IMR-90 (cell line): ENCODE results near the gene XPR1. TPM values are rescaled to one million over a fixed set of nuclear protein-coding genes. Genes with fewer than 3 reads are reported as not detected.

Experiments
- ATAC-seq: fragments of 200-7000 bp; cut with Tn5 transposase; 2 replicates; pipeline ENCODE4 v1.9.1; 2020; ENCODE audit warnings: low read depth, mild to moderate bottlenecking, moderate library complexity
- BruUV-seq: library from RNA; stranded (reverse); fragments of 400-500 nt; replicated peaks from 2 replicates; lab custom pipeline; 2021; lab: Mats Ljungman, UMichigan
- CTCF ChIA-PET: fragments of 300-600 bp; formaldehyde crosslinking; extraction: SDS; loops from one replicate; lab custom pipeline; 2021; ENCODE audit warnings: antibody characterized with exemption; lab: Yijun Ruan, JAX
- POLR2A ChIA-PET: fragments of 300-600 bp; sonication (Branson Sonifier 250); formaldehyde crosslinking; loops from one replicate; lab custom pipeline; 2022; ENCODE audit warnings: antibody characterized with exemption; ENCODE audit not compliant: unreplicated experiment; lab: Charles Lee
- DNase-seq: peaks from one replicate; pipeline ENCODE4 v3.0.0; 2013
- H2AFZ ChIP-seq: replicated peaks from 2 replicates; pipeline ENCODE3; 2013; ENCODE audit warnings: low read length, mild to moderate bottlenecking; ENCODE audit not compliant: poor library complexity
- H2AK5ac ChIP-seq: 2 replicates; pipeline ENCODE4 v1.6.1; 2013; ENCODE audit warnings: low read depth, low read length, inconsistent platforms
- H2AK9ac ChIP-seq: replicated peaks from 2 replicates; pipeline ENCODE3; 2013; ENCODE audit warnings: mild to moderate bottlenecking, low read depth, low read length, moderate library complexity; ENCODE audit not compliant: poor library complexity
- H2BK120ac ChIP-seq: 2 replicates; pipeline ENCODE4 v1.6.1; 2013; ENCODE audit warnings: low read depth, low read length, inconsistent platforms
- H2BK15ac ChIP-seq: 3 replicates; pipeline ENCODE4 v1.6.1; 2013; ENCODE audit warnings: low read depth, low read length, inconsistent platforms
- H2BK20ac ChIP-seq: 2 replicates; pipeline ENCODE4 v1.6.1; 2013; ENCODE audit warnings: low read depth, mild to moderate bottlenecking, inconsistent platforms, low read length, moderate library complexity
- H2BK5ac ChIP-seq: 2 replicates; pipeline ENCODE4 v1.6.1; 2013; ENCODE audit warnings: mild to moderate bottlenecking, low read depth, low read length, inconsistent platforms; ENCODE audit not compliant: poor library complexity, severe bottlenecking
- H3K14ac ChIP-seq: replicated peaks from 2 replicates; pipeline ENCODE4 v1.6.1; 2013; ENCODE audit warnings: low read depth, low read length, inconsistent platforms
- H3K18ac ChIP-seq: 2 replicates; pipeline ENCODE4 v1.6.1; 2013; ENCODE audit warnings: low read depth, low read length, control low read depth
- H3K23ac ChIP-seq: 2 replicates; pipeline ENCODE4 v1.6.1; 2013; ENCODE audit warnings: low read depth, low read length, inconsistent platforms
- H3K27ac ChIP-seq: 2 replicates; pipeline ENCODE4 v1.5.1; 2013; ENCODE audit warnings: mild to moderate bottlenecking, control low read depth, low read length; ENCODE audit not compliant: insufficient read depth
- H3K27me3 ChIP-seq: 2 replicates; pipeline ENCODE4 v1.6.1; 2013; ENCODE audit warnings: low read length; ENCODE audit not compliant: control insufficient read depth, insufficient read depth
- H3K36me3 ChIP-seq: 2 replicates; pipeline ENCODE4 v1.6.1; 2013; ENCODE audit warnings: low read length, mixed read lengths; ENCODE audit not compliant: control insufficient read depth, insufficient read depth
- H3K4ac ChIP-seq: 2 replicates; pipeline ENCODE4 v1.6.1; 2013; ENCODE audit warnings: low read depth, low read length, inconsistent platforms
- H3K4me1 ChIP-seq: 2 replicates; pipeline ENCODE4 v1.6.1; 2013; ENCODE audit warnings: low read length, mixed read lengths; ENCODE audit not compliant: control insufficient read depth, insufficient read depth
- H3K4me2 ChIP-seq: 2 replicates; pipeline ENCODE4 v1.6.1; 2013; ENCODE audit warnings: low read depth, mild to moderate bottlenecking, control low read depth, low read length, moderate library complexity
- H3K4me3 ChIP-seq: 2 replicates; pipeline ENCODE4 v1.5.1; 2013; ENCODE audit warnings: low read depth, mild to moderate bottlenecking, control low read depth, low read length, moderate library complexity; ENCODE audit not compliant: insufficient read depth
- H3K56ac ChIP-seq: 2 replicates; pipeline ENCODE4 v1.6.1; 2013; ENCODE audit warnings: low read length, inconsistent platforms; ENCODE audit not compliant: insufficient read depth; ENCODE audit errors: extremely low read depth
- H3K79me1 ChIP-seq, 2 experiments: 2 replicates each; pipeline ENCODE4 v1.6.1; 2013; ENCODE audit warnings: low read length in 2 of 2, inconsistent platforms in 1 of 2, low read depth in 1 of 2
- H3K9ac ChIP-seq: 2 replicates; pipeline ENCODE4 v1.6.1; 2013; ENCODE audit warnings: low read depth, low read length, control low read depth
- H3K9me1 ChIP-seq: 2 replicates; pipeline ENCODE4 v1.6.1; 2013; ENCODE audit warnings: low read length, inconsistent platforms; ENCODE audit not compliant: insufficient read depth
- H3K9me3 ChIP-seq: 2 replicates; pipeline ENCODE4 v1.6.1; 2013; ENCODE audit warnings: low read length; ENCODE audit not compliant: control insufficient read depth, insufficient read depth
- H4K20me1 ChIP-seq: 2 replicates; pipeline ENCODE4 v1.6.1; 2013; ENCODE audit warnings: low read length, inconsistent platforms; ENCODE audit not compliant: insufficient read depth
- H4K5ac ChIP-seq: 2 replicates; pipeline ENCODE4 v1.6.1; 2013; ENCODE audit warnings: mild to moderate bottlenecking, low read depth, low read length, control low read depth
- H4K8ac ChIP-seq, 2 experiments: 2 replicates each; pipeline ENCODE4 v1.6.1; 2013; ENCODE audit warnings: low read depth in 2 of 2, low read length in 2 of 2, control low read depth in 1 of 2, inconsistent platforms in 1 of 2
- H4K91ac ChIP-seq: 2 replicates; pipeline ENCODE4 v1.6.1; 2013; ENCODE audit warnings: low read depth, low read length, inconsistent platforms; ENCODE audit not compliant: insufficient read depth
- BHLHE40 ChIP-seq: fragments of 150-350 bp; IDR thresholded peaks from 2 replicates; pipeline ENCODE4 v1.6.1; 2016; ENCODE audit warnings: mild to moderate bottlenecking, low read depth, low read length
- CEBPB ChIP-seq: IDR thresholded peaks from 2 replicates; pipeline ENCODE4 v1.6.1; 2012; ENCODE audit warnings: low read depth, low read length, improper control_type of control experiment
- CHD1 ChIP-seq: IDR thresholded peaks from 2 replicates; pipeline ENCODE4 v1.6.1; 2012; ENCODE audit warnings: low read depth, low read length, improper control_type of control experiment
- ELK1 ChIP-seq: fragments of 150-350 bp; IDR thresholded peaks from 2 replicates; pipeline ENCODE4 v1.6.1; 2016; ENCODE audit warnings: low read depth, mild to moderate bottlenecking, low read length, moderate library complexity, borderline replicate concordance
- FOS ChIP-seq: fragments of 150-350 bp; IDR thresholded peaks from 2 replicates; pipeline ENCODE4 v1.6.1; 2016; ENCODE audit warnings: low read depth, low read length
- MAFK ChIP-seq: IDR thresholded peaks from 2 replicates; pipeline ENCODE4 v1.6.1; 2012; ENCODE audit warnings: low read depth, low read length, improper control_type of control experiment
- MAZ ChIP-seq: IDR thresholded peaks from 2 replicates; pipeline ENCODE4 v1.6.1; 2012; ENCODE audit warnings: low read depth, mild to moderate bottlenecking, low read length, improper control_type of control experiment, moderate library complexity, borderline replicate concordance
- POLR2A ChIP-seq: IDR thresholded peaks from 2 replicates; pipeline ENCODE4 v1.6.1; 2012; ENCODE audit warnings: mild to moderate bottlenecking, low read depth, low read length
- RCOR1 ChIP-seq: IDR thresholded peaks from 2 replicates; pipeline ENCODE4 v1.6.1; 2012; ENCODE audit warnings: mild to moderate bottlenecking, low read length, improper control_type of control experiment; ENCODE audit not compliant: insufficient replicate concordance
- RFX5 ChIP-seq: IDR thresholded peaks from 2 replicates; pipeline ENCODE4 v1.8.0; 2012; ENCODE audit warnings: low read depth, mild to moderate bottlenecking, low read length, moderate library complexity
- SMC3 ChIP-seq: fragments of 150-350 bp; IDR thresholded peaks from 2 replicates; pipeline ENCODE4 v1.6.1; 2016; ENCODE audit warnings: low read depth, mild to moderate bottlenecking, antibody characterized with exemption, low read length, moderate library complexity
- WGBS, 2 experiments: methylation state at CpG; one replicate each; pipeline versions ENCODE4 v1.1.5 to v1.1.7; 2013; ENCODE audit warnings: missing lambda C conversion rate in 2 of 2; ENCODE audit not compliant: insufficient read length in 1 of 2; ENCODE audit errors: extremely low coverage in 2 of 2; 5-methylcytosine and 5-hydroxymethylcytosine counted together
- dilution Hi-C: fragments of 300-500 bp; cut with HindIII; formaldehyde crosslinking; loops from one replicate; pipeline ENCODE4 v1.14.3; 2018; ENCODE audit warnings: low sequenced_read_pairs; ENCODE audit not compliant: unreplicated experiment
- in situ Hi-C: fragments of 300-500 bp; cut with MboI; formaldehyde crosslinking; loops from 3 replicates; pipeline ENCODE4 v1.14.3; 2019; ENCODE audit warnings: low sequenced_read_pairs, inconsistent platforms, mixed read lengths
- intact Hi-C: fragments of 100-400 bp; cut with micrococcal nuclease; formaldehyde crosslinking; loops from 2 replicates; pipeline ENCODE4 v1.10.0; 2022
- polyA plus RNA-seq, 3 experiments: library from polyadenylated mRNA; depleted of rRNA; stranded (reverse); fragments of >200 nt; gene quantifications; 2 replicates each; pipeline ENCODE4 v1.2.3, GENCODE V29; 2012; ENCODE audit warnings: low replicate concordance in 1 of 3
- total RNA-seq: library from RNA; depleted of rRNA; stranded (reverse); fragments of >200 nt; gene quantifications from 2 replicates; pipeline ENCODE4 v1.2.3, GENCODE V29; 2012
- TF ChIP-seq, protein P1 (sequence below): fragments of 150-350 bp; IDR thresholded peaks from 2 replicates; pipeline ENCODE4 v1.6.1; 2017; ENCODE audit warnings: mild to moderate bottlenecking, antibody characterized with exemption, low read length, low read depth
- TF ChIP-seq, protein P2 (sequence below): conservative IDR thresholded peaks from 2 replicates; pipeline ENCODE4 v1.5.1; 2012; ENCODE audit warnings: mild to moderate bottlenecking, low read depth, low read length, improper control_type of control experiment

Gene XPR1
- total and polyA plus RNA-seq, 2 of the 4 experiments (the other 2 are of a cell fraction) = 11.8 to 25.1 TPM

DNA sequence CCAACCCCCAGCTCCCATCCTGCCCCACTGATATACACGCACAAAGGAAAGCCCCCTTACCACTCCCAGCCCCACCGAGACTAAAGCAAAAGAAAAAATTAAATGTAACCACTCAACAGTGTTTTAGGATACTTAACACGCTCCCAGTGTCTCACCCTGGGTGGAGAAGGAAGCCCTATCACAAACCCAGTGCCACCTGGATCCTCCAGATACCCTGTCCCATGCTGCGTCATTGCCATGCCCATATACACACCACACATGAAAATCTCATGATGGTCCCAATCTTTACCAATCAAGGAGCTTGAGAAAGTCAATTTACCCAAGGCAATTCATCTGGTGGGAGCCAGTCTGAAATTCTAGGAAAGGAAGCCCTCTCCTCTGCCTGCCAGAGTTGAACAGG lies 292.1 kb downstream of the XPR1 start (continued):
- TF ChIP-seq, protein P1, sequence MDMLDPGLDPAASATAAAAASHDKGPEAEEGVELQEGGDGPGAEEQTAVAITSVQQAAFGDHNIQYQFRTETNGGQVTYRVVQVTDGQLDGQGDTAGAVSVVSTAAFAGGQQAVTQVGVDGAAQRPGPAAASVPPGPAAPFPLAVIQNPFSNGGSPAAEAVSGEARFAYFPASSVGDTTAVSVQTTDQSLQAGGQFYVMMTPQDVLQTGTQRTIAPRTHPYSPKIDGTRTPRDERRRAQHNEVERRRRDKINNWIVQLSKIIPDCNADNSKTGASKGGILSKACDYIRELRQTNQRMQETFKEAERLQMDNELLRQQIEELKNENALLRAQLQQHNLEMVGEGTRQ = no peak
- no peak for TF ChIP-seq RFX5

DNA sequence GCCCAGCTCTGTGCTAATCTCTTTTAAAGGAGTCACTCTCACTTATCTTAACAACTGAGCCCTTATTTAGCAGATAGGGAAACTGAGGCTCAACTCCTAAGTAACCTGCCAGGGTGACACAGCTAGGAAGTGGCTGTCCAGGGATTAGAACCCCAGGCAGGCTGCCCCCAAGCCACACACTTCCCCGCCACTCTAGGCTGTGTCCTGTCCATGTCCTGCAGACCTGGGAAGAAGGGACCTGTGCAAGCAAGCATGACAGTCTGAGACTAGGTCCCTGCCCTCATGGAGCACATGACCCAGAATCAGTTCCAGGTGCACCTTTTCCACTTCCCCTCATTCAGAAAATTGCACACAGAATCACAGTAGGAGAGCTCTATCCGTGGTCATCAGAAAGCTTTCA lies 293.1 kb downstream of the XPR1 start:
- peaks cover 8% of the 10 kb centered on the region; the same call in 1 of the 2 replicates for H3K36me3 ChIP-seq
- no peak overlapping the region for H3K56ac ChIP-seq
- H3K4me3 ChIP-seq = no peak overlapping the region
- H3K27ac ChIP-seq = no peak overlapping the region
- no peak for DNase-seq
- 86% methylated on average over 2 of the region's 2 CpGs; no CpG with 5 or more reads in 1 of the 2 experiments for WGBS, 2 experiments
- H4K20me1 ChIP-seq = peaks cover 9% of the 10 kb centered on the region; the same call in 1 of the 2 replicates
- POLR2A ChIA-PET = no interaction called here
- peaks cover 16% of the 10 kb centered on the region for H3K4me1 ChIP-seq
- H2AFZ ChIP-seq = no peak overlapping the region
- dilution Hi-C loops (no loop called here), in situ Hi-C loops (no loop called here), intact Hi-C loops (no loop called here)
- no peak overlapping the region for H2BK5ac ChIP-seq
- BruUV-seq = no TSS peak
- CTCF ChIA-PET = no interaction called here
- no peak overlapping the region for H3K4ac ChIP-seq
- H3K18ac ChIP-seq = no peak overlapping the region
- no peak overlapping the region for H2AK5ac ChIP-seq
- H2AK9ac ChIP-seq = no peak overlapping the region
- 0 out of 2 replicates have a peak, but pooled peaks cover 10% of the 10 kb centered on the region for H3K9me1 ChIP-seq
- no peak overlapping the region for H4K5ac ChIP-seq
- no peak overlapping the region for H2BK120ac ChIP-seq
- H3K9ac ChIP-seq = no peak overlapping the region
- no peaks in the 10 kb centered on the region for H3K9me3 ChIP-seq
- no peak overlapping the region for H3K14ac ChIP-seq
- H3K79me1 ChIP-seq = peaks cover 0 to 2% of the 10 kb centered on the region in 2 experiments; a peak in 1 of 4 replicates
- H3K27me3 ChIP-seq = no peaks in the 10 kb centered on the region
- no peak overlapping the region for H2BK15ac ChIP-seq
- no peak overlapping the region for H4K91ac ChIP-seq
- no peak overlapping the region for H3K23ac ChIP-seq
- H2BK20ac ChIP-seq = no peak overlapping the region
- no peak overlapping the region for H3K4me2 ChIP-seq
- no peak for ATAC-seq
- no peak overlapping the region for H4K8ac ChIP-seq
- TF ChIP-seq, protein P2, sequence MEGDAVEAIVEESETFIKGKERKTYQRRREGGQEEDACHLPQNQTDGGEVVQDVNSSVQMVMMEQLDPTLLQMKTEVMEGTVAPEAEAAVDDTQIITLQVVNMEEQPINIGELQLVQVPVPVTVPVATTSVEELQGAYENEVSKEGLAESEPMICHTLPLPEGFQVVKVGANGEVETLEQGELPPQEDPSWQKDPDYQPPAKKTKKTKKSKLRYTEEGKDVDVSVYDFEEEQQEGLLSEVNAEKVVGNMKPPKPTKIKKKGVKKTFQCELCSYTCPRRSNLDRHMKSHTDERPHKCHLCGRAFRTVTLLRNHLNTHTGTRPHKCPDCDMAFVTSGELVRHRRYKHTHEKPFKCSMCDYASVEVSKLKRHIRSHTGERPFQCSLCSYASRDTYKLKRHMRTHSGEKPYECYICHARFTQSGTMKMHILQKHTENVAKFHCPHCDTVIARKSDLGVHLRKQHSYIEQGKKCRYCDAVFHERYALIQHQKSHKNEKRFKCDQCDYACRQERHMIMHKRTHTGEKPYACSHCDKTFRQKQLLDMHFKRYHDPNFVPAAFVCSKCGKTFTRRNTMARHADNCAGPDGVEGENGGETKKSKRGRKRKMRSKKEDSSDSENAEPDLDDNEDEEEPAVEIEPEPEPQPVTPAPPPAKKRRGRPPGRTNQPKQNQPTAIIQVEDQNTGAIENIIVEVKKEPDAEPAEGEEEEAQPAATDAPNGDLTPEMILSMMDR = no peak
- TF ChIP-seq POLR2A (no peak), FOS (no peak), MAZ (no peak), CHD1 (no peak), CEBPB (no peak), SMC3 (no peak), RCOR1 (no peak), BHLHE40 (no peak), ELK1 (no peak), MAFK (no peak)
- TF ChIP-seq, protein P1 = no peak
